Choroid plexus epithelial cell (primary cell): Measurements from ENCODE around the gene TFEB.

Source experiments
- DNase-seq: peaks from one replicate; pipeline ENCODE4 v3.0.0-alpha.2; 2010; ENCODE audit warnings: low read depth
- H3K4me3 ChIP-seq: 2 replicates; pipeline ENCODE4 v1.5.1; 2011; ENCODE audit warnings: low read depth, mild to moderate bottlenecking, control low read depth, low read length, moderate library complexity
- CTCF ChIP-seq: conservative IDR thresholded peaks from 2 replicates; pipeline ENCODE4 v1.5.1; 2011; ENCODE audit warnings: low read depth, mild to moderate bottlenecking, control low read depth, inconsistent platforms, low read length, moderate library complexity

Gene TFEB

GRCh38 chr6:41715795-41716515 lies 19.5 kb downstream of the TFEB start:
- no peak for DNase-seq
- TF ChIP-seq CTCF: no peak
- no peak overlapping the region for H3K4me3 ChIP-seq

- no peak for TF ChIP-seq CTCF
- no peak overlapping the region for H3K4me3 ChIP-seq
Observed at GRCh38 chr6:41714556-41715273, 20.7 kb downstream of the TFEB start.

GRCh38 chr6:41713650-41714291 lies 21.6 kb downstream of the TFEB start:
- no peak for DNase-seq
- TF ChIP-seq CTCF: no peak
- H3K4me3 ChIP-seq: no peak overlapping the region

More at GRCh38 chr6:41714556-41715273, 20.7 kb downstream of the TFEB start:
- no peak for DNase-seq

- DNase-seq: no peak
Observed at GRCh38 chr6:41713159-41713649, 22.2 kb downstream of the TFEB start.

GRCh38 chr6:41712651-41713103 lies 22.7 kb downstream of the TFEB start:
- no peak overlapping the region for H3K4me3 ChIP-seq
- no peak for DNase-seq
- TF ChIP-seq CTCF: no peak

More at GRCh38 chr6:41713159-41713649, 22.2 kb downstream of the TFEB start:
- no peak overlapping the region for H3K4me3 ChIP-seq
- TF ChIP-seq CTCF: no peak

- no peak for DNase-seq
- H3K4me3 ChIP-seq: no peak overlapping the region
- TF ChIP-seq CTCF: no peak
Observed at GRCh38 chr6:41711323-41712038, 23.9 kb downstream of the TFEB start.
